ENCODE data around the gene TTC38. TPM values are rescaled to one million over a fixed set of nuclear protein-coding genes. Genes with fewer than 3 reads are reported as not detected.
"Not testable (repeated sequence)": the region's sequence is repeated elsewhere in the genome, so short reads cannot be mapped to it uniquely, and the experiment has no call there.

The TTC38 gene
- total and polyA plus RNA-seq, 2 donors (not counting 3 experiments of a cell fraction or from before 2014, with no cell fraction given), result 31.6 to 39.7 TPM

DNA sequence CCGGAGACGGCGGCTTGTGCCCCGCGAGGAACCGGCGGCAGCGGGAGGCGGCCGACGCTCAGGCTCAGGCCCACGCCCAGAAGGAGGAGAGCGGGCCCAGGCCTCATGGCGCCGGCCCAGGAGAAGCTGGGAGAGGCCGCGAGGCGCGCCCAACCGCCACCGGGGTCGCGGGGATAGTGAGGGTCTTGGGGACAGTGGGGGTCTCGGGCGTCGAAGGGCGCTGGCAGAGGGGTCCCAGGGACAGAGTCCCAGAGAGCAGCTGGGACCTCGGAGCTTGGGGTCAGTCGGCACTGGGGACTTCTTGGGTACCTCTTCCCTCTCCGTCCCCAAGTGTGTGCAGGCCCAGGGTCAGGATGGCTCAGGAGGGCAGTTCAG lies 4.6 kb upstream of the TTC38 start, which contains the start of gene PKDREJ:
Gene PKDREJ (minus strand): TSS at position 128 of the 375 bp plus-strand sequence. CDS start 21 bp downstream, at position 107.
- H2AFZ ChIP-seq (ENCODE audit: low read depth, low read length), result peak within 1 kb of the TSS; percentile 75
- ChIA-PET CTCF (interaction anchor here (0.6 to 3.6 kb wide), 6 partner anchors 9 to 140 kb away, joined by 3 to 11 read pairs (median 3); partner anchors contain the start of gene CDPF1), POLR2A (no interaction called here)
- no peak within 1 kb of the TSS for H3K27ac ChIP-seq (ENCODE audit: insufficient read depth, low read depth, low read length)
- BruUV-seq (replicated peaks), result no TSS peak
- H3K9me3 ChIP-seq (replicated peaks; ENCODE audit: control insufficient read depth, insufficient read depth, low read length), result no peaks in the 10 kb centered on the region
- no peaks in the 10 kb centered on the region for H3K9me1 ChIP-seq (replicated peaks; ENCODE audit: control insufficient read depth, extremely low read depth, insufficient read depth, low read length)
- FAIRE-seq (no peak), DNase-seq (ENCODE audit: low read depth, low spot score) (no peak)
- no peaks in the 10 kb centered on the region for H4K20me1 ChIP-seq (replicated peaks; ENCODE audit: control insufficient read depth, extremely low read depth, insufficient read depth, low read length)
- H3K4me2 ChIP-seq (ENCODE audit: insufficient read depth, low read length), result no peak within 1 kb of the TSS
- intact Hi-C loops (cut with micrococcal nuclease) (no loop called here), dilution Hi-C loops (cut with MboI; ENCODE audit: extremely low pct_ligation_motif_present, low sequenced_read_pairs) (no loop called here)
- TF ChIP-seq GATA2 (IDR thresholded peaks at IDR 0.05; ENCODE audit: insufficient read depth, insufficient read length, low read depth, low read length) (no peak), POLR2AphosphoS5 (IDR thresholded peaks at IDR 0.05; ENCODE audit: insufficient read depth, low read depth, low read length) (no peak), JUN (IDR thresholded peaks at IDR 0.05; ENCODE audit: borderline replicate concordance, insufficient read depth, insufficient read length, low read depth) (no peak), POLR2A (IDR thresholded peaks at IDR 0.05; ENCODE audit: low read depth, low read length) (no peak), EZH2 (IDR thresholded peaks at IDR 0.05; ENCODE audit: borderline replicate concordance, low read depth, low read length, severe bottlenecking) (no peak), FOS (IDR thresholded peaks at IDR 0.05; ENCODE audit: borderline replicate concordance, insufficient read depth, low read length) (no peak)
- TF ChIP-seq, protein P1, sequence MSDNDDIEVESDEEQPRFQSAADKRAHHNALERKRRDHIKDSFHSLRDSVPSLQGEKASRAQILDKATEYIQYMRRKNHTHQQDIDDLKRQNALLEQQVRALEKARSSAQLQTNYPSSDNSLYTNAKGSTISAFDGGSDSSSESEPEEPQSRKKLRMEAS (IDR thresholded peaks at IDR 0.05; ENCODE audit: insufficient read depth, insufficient read length), result no peak
- TF ChIP-seq, protein P2, sequence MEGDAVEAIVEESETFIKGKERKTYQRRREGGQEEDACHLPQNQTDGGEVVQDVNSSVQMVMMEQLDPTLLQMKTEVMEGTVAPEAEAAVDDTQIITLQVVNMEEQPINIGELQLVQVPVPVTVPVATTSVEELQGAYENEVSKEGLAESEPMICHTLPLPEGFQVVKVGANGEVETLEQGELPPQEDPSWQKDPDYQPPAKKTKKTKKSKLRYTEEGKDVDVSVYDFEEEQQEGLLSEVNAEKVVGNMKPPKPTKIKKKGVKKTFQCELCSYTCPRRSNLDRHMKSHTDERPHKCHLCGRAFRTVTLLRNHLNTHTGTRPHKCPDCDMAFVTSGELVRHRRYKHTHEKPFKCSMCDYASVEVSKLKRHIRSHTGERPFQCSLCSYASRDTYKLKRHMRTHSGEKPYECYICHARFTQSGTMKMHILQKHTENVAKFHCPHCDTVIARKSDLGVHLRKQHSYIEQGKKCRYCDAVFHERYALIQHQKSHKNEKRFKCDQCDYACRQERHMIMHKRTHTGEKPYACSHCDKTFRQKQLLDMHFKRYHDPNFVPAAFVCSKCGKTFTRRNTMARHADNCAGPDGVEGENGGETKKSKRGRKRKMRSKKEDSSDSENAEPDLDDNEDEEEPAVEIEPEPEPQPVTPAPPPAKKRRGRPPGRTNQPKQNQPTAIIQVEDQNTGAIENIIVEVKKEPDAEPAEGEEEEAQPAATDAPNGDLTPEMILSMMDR (IDR thresholded peaks at IDR 0.05; ENCODE audit: extremely low read depth in 1 of 2, insufficient read depth in 1 of 2, low read depth in 1 of 2, low read length in 2 of 2), result no peak
- H3K4me3 ChIP-seq (replicated peaks in 1 of 3; ENCODE audit: insufficient read depth in 1 of 3, low read depth in 1 of 3, low read length in 3 of 3), result no peak within 1 kb of the TSS
- peaks cover under 1% of the 10 kb centered on the region for H3K79me2 ChIP-seq (ENCODE audit: control insufficient read depth, insufficient read depth, low read length)
- peaks cover 31 to 34% of the 10 kb centered on the region in 2 experiments for H3K27me3 ChIP-seq (ENCODE audit: control insufficient read depth in 2 of 2, insufficient read depth in 2 of 2, low read length in 2 of 2)
- no peaks in the 10 kb centered on the region for H3K36me3 ChIP-seq (ENCODE audit: control insufficient read depth in 2 of 2, extremely low read depth in 1 of 2, insufficient read depth in 2 of 2, low read length in 2 of 2)
- peaks cover 5% of the 10 kb centered on the region for H3K4me1 ChIP-seq (ENCODE audit: control insufficient read depth, extremely low read depth, insufficient read depth, low read length)
- H3K9ac ChIP-seq (replicated peaks; ENCODE audit: extremely low read depth, insufficient read depth, low read length), result no peak within 1 kb of the TSS

DNA sequence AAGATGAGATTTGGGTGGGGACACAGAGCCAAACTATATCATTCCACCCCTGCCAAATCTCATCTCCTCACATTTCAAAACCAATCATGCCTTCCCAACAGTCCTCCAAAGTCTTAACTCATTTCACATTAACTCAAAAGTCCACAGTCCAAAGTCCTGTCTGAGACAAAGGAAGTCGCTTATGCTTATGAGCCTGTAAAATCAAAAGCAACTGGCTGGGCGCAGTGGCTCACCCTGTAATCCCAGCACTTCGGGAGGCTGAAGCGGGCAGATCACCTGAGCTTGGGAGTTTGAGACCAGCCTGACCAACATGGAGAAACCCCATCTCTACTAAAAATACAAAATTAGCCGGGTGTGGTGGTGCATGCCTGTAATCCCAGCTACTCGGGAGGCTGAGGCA lies 3.3 kb upstream of the TTC38 start:
- dilution Hi-C loops (cut with MboI; ENCODE audit: extremely low pct_ligation_motif_present, low sequenced_read_pairs); intact Hi-C loops (cut with micrococcal nuclease); POLR2A ChIA-PET: not testable (repeated sequence)

DNA sequence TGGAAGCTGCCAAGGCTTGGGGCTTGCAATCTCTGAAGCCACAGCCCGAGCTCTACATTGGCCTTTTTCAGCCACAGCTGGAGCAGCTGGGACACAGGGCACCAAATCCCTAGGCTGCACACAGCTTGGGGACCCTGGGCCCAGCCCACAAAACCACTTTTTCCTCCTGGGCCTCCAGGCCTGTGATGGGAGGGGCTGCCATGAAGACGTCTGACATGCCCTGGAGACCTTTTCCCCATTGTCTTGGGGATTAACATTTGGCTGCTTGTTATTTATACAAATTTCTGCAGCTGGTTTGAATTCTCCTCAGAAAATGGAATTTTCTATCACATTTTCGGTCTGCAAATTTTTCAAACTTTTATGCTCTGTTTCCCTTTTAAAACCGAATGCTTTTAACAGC lies 2.2 kb upstream of the TTC38 start:
- DNase-seq (ENCODE audit: low read depth, low spot score); H3K4me2 ChIP-seq (ENCODE audit: insufficient read depth, low read length); FAIRE-seq; POLR2A ChIA-PET; H3K9me3 ChIP-seq (replicated peaks; ENCODE audit: control insufficient read depth, insufficient read depth, low read length); H4K20me1 ChIP-seq (replicated peaks; ENCODE audit: control insufficient read depth, extremely low read depth, insufficient read depth, low read length); H3K4me3 ChIP-seq (replicated peaks in 1 of 3; ENCODE audit: insufficient read depth in 1 of 3, low read depth in 1 of 3, low read length in 3 of 3); H2AFZ ChIP-seq (ENCODE audit: low read depth, low read length); BruUV-seq (replicated peaks); H3K9ac ChIP-seq (replicated peaks; ENCODE audit: extremely low read depth, insufficient read depth, low read length); dilution Hi-C loops (cut with MboI; ENCODE audit: extremely low pct_ligation_motif_present, low sequenced_read_pairs); H3K27ac ChIP-seq (ENCODE audit: insufficient read depth, low read depth, low read length); H3K9me1 ChIP-seq (replicated peaks; ENCODE audit: control insufficient read depth, extremely low read depth, insufficient read depth, low read length); H3K36me3 ChIP-seq (ENCODE audit: control insufficient read depth in 2 of 2, extremely low read depth in 1 of 2, insufficient read depth in 2 of 2, low read length in 2 of 2); CTCF ChIA-PET; H3K79me2 ChIP-seq (ENCODE audit: control insufficient read depth, insufficient read depth, low read length): not testable (repeated sequence)
- H3K27me3 ChIP-seq (ENCODE audit: control insufficient read depth in 2 of 2, insufficient read depth in 2 of 2, low read length in 2 of 2), result peaks cover 15 to 17% of the 10 kb centered on the region in 2 experiments
- H3K4me1 ChIP-seq (ENCODE audit: control insufficient read depth, extremely low read depth, insufficient read depth, low read length), result peaks cover 20% of the 10 kb centered on the region
- intact Hi-C loops (cut with micrococcal nuclease), result loop anchor here (5.0 kb wide), 1 partner anchor 268 kb away; no protein-coding TSS in a partner anchor

More for the DNA sequence above, 3.3 kb upstream of the TTC38 start:
- H3K4me2 ChIP-seq (ENCODE audit: insufficient read depth, low read length); H3K27ac ChIP-seq (ENCODE audit: insufficient read depth, low read depth, low read length); FAIRE-seq; DNase-seq (ENCODE audit: low read depth, low spot score); H3K9me3 ChIP-seq (replicated peaks; ENCODE audit: control insufficient read depth, insufficient read depth, low read length); H2AFZ ChIP-seq (ENCODE audit: low read depth, low read length); BruUV-seq (replicated peaks); H3K9ac ChIP-seq (replicated peaks; ENCODE audit: extremely low read depth, insufficient read depth, low read length); H4K20me1 ChIP-seq (replicated peaks; ENCODE audit: control insufficient read depth, extremely low read depth, insufficient read depth, low read length); H3K36me3 ChIP-seq (ENCODE audit: control insufficient read depth in 2 of 2, extremely low read depth in 1 of 2, insufficient read depth in 2 of 2, low read length in 2 of 2); H3K4me3 ChIP-seq (replicated peaks in 1 of 3; ENCODE audit: insufficient read depth in 1 of 3, low read depth in 1 of 3, low read length in 3 of 3); H3K79me2 ChIP-seq (ENCODE audit: control insufficient read depth, insufficient read depth, low read length); CTCF ChIA-PET; H3K9me1 ChIP-seq (replicated peaks; ENCODE audit: control insufficient read depth, extremely low read depth, insufficient read depth, low read length): not testable (repeated sequence)
- Histone ChIP-seq H3K4me1 (ENCODE audit: control insufficient read depth, extremely low read depth, insufficient read depth, low read length) (peaks cover 16% of the 10 kb centered on the region), H3K27me3 (ENCODE audit: control insufficient read depth in 2 of 2, insufficient read depth in 2 of 2, low read length in 2 of 2) (peaks cover 19 to 26% of the 10 kb centered on the region in 2 experiments)

Data from endothelial cell of umbilical vein (primary cell).